Stimulated activated CD8-positive, alpha-beta memory T cell treated with anti-CD3 and anti-CD28 coated beads, Interleukin-4, amount 100 ng/mL, for 24 hours (primary cell): Measurements from ENCODE around the gene INVS.
"Not testable (repeated sequence)": the region's sequence is repeated elsewhere in the genome, so short reads cannot be mapped to it uniquely, and the experiment has no call there.

Experiments used
- DNase-seq: peaks from one replicate; pipeline ENCODE4 v3.0.0-alpha.2; 2020; ENCODE audit warnings: low read depth

Gene INVS

GRCh38 chr9:100202806-100203205, 103.8 kb downstream of the INVS start:
- no peak for DNase-seq

GRCh38 chr9:100204796-100205195, 105.8 kb downstream of the INVS start:
- no peak for DNase-seq

DNA sequence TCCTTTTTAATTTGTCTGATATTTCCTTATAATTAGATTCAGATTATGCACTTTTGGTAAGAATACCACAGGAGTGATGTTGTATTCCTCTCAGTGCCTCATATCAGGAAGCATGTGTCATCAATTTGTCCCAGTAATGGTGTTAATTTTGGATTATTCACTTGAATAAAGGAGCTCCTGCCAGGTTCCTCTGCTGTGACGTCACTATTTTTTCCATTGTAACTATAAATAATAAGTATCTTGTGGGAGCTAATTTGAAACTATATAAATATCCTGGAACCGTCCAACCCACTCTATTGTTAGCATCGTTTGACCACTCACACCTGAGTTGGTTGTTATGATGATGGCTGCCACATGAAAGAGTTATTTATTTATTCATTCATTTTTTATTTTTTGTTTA, 107.9 kb downstream of the INVS start:
- no peak for DNase-seq

DNA sequence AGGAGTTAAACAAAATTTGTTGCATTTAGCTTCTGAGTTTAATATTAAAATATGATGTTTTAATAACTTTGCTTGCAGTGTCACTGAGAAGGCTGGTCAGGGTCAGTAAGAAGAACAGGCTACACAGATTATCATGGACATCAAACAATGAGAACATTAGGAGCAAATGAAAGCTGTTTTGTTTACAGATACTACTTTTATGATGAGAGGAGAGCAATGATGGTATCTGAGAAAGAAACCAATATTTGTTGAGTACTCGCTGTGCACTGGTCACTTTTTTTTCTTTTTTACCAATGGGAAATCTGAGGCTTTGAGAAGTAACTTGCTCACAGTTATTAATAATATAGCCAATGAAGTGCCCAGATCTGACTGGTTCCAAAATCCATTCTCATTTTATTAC, 109.6 kb downstream of the INVS start:
- no peak for DNase-seq

DNA sequence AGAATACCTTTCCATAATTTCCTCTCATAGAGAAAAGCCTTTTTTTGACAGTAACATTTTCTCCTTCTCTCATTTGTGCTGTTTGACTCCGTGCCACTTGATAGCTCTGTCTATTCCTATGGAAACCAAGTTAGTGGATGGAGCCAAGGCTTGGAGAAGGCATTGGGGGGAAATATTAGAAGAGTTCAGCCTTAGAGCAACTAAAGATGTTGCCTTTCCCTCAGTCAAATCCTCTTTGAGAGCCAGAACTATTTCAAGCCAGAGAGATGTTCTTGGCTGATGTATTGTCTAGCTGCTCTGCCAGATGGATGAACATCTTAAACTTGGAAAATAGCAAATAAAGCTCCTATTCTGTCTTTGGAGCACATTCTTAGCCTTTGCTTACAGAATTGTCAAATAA, 112.4 kb downstream of the INVS start:
- no peak for DNase-seq

DNA sequence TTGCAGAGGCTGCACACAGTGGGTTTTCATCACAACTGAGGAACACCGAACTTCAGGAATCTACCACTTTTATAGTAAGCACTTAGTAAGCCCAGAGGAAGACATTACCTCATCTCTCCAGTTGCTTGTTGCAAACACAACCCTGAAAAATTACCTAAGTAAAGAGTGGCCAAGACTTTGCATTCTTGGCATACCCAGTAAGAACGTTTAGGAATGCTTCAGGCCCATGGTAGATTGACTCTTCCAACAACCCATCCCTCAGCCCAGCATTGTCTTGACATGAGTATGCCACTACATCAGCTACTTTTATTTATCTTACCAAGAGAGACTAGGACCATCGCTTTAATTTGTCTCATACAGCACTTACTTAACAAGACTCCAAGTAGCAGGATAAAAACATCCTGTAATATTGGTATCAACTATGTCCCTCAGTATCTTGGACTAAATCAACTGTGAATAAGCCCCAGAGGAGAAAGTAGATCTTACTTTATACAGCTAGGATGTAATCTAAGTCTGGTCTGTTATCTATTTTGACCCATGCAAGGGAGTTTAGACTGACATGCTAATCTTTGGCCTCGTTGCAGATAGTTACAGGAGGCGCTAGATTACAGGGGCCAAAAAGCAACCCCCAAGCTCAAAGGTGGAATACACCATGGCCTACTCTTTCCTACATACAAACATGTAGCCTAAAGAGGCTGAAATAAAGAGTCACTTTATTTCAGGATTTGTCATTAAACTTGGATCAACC, 114.9 kb downstream of the INVS start:
- no peak for DNase-seq

DNA sequence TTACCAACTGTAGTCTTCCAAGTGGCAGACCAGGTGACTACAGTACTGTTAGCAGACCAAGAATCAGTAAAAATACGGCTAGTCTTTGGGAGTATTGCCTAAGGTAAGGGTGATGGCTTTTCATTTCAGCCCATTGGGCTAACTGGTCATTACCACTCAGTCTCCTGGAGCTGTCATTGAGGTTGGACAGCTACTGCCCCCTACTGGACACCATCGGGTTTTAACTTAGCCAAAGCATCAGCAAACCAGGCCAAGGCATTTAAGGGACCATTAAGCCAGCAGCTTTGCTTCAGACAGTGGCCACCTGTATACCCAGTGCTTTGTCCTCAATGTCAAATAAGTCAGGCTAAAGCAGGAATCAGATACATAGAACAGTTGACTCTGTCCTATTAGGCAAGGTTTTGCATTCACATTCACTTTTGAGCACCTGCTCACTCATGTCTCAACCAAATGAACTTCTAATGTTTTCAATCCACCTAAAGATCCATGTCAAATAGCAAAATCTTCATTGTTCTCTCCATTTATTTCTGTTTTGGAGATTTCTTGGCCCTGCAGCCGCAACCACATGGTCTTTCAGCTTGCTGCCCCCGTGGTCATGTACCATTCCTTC, 117.2 kb downstream of the INVS start:
- peak; percentile 47 for DNase-seq

DNA sequence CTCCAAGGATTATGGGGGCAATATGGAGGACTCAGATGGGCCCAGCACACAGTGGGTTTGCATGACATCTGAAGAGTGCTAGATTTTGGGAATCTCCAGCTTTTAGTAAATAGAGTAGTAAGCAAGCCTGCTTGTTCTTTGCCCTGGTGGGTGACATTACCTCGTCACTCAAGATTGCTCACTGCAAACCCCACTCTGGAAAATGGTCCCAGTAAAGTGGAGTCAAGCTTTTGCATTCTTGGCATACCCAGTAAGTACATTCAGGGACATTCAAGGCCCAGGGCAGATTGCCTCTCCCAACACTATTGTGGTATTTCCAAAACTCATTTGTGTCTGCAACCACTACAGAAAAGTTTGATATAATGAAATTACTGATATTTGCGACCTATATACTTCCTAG, 118.5 kb downstream of the INVS start:
- no peak for DNase-seq

- DNase-seq, result no peak
Measured at GRCh38 chr9:100219347-100219746, 120.3 kb downstream of the INVS start.

DNA sequence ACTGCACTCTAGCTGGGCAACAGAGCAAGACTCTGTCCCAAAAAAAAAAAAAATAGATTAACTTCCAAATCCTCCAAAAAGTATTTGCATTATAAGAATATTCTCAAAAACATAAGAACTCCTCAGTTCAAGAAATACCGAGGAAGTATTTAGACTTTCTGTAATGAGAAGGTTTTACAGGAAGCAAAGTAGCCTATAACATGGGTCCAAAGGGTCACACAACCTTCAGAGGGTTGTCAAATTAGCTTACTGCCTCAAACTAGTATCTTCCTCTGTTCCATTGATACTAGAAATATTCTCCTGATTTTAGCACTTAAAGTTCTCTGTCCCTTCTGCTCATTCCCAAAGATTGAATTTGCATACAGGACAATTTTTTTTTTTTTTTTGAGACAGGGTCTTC, 121.9 kb downstream of the INVS start:
- DNase-seq, result no peak

DNA sequence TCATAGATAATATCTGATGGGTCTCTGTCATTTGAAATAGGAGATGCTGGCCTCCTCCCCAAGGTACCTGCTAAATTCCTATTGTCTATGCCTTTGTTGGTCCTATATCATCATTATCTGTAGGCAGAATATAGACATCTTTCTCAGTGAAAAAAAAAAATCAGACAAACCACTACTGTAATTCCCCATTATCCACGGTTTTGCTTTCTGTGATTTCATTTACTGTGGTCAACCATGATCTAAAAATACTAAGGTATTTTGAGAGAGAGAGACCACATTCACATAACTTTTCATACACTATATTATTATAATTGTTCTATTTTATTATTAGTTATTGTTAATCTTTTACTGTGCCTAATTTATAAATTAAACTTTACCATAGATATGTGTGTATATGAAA, 122.5 kb downstream of the INVS start:
- DNase-seq, result no peak

DNA sequence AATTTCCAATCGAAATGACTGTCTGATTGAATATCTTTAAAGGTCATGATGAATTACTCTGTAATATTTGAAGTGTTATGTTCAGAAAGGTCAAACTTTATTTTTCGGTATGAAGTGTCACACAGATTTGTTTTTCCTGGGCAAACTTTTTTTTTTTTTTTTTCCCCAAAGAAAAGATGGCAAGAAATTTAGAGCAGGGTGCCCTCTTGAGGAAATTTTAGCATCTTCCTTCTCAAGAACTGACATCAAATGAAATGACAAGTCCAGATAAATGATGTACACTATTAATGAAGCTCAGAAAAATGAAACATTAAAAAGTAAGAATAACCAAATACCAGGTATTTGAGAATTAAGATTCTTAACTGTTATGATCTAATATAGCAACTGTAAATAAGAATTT, 123.6 kb downstream of the INVS start:
- no peak for DNase-seq

GRCh38 chr9:100227636-100228035, 128.6 kb downstream of the INVS start:
- no peak for DNase-seq

DNA sequence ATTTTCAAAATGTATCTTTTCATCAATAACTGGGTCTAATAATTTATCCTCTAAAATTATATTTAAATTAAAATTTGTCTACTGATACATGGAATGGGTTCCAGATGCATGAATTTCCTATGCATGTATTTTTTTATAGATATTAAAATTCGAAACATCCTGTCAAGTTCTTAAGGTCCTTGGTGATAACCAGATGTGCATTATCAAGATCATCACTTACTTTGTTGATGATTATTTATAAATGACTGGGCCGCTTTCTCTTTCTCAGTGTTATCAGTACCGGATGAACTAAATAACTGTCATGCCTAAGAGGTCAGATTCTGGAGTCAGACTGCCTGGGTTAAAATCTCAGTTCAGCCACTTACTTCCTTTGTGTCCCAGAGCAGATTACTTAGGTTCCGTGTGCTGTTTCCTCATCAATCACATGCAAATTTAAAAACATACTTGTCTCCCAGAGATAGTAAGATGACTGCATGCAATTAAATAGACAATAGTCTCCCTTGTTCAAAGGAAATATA, 129.4 kb downstream of the INVS start:
- no peak for DNase-seq

- DNase-seq, result no peak
Measured at GRCh38 chr9:100229136-100229535, 130.1 kb downstream of the INVS start.

DNA sequence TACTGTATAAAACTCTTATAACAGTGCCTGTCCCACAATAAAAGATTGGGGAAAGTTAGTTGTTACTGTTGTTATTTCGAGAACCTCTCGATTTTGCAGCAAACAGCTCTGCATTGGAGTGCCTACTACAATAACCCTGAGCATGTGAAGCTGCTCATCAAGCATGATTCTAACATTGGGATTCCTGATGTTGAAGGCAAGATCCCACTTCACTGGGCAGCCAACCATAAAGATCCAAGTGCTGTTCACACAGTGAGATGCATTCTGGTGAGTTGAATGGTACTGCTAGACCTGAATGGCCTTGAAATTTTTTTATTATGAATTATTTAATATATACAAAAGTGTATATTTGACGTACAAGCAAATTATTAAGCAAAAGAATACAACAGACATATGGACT, 130.5 kb downstream of the INVS start:
- DNase-seq, result no peak

DNA sequence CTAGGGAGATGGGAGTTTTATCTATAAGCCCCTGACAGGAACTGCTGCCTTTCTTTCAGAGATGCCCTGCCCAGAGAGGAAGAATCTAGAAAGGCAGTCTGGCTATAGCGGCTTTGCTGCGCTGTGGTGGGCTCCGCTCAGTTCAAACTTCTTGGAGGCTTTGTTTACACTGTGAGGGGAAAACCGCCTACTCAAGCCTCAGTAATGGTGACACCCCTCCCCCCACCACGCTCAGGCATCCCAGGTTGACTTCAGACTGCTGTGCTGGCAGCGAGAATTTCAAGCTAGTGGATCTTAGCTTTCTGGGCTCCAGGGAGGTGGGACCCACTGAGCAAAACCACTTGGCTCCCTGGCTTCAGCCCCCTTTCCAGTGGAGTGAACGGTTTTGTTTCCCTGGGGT, 137.9 kb downstream of the INVS start:
- not testable (repeated sequence) for DNase-seq

DNA sequence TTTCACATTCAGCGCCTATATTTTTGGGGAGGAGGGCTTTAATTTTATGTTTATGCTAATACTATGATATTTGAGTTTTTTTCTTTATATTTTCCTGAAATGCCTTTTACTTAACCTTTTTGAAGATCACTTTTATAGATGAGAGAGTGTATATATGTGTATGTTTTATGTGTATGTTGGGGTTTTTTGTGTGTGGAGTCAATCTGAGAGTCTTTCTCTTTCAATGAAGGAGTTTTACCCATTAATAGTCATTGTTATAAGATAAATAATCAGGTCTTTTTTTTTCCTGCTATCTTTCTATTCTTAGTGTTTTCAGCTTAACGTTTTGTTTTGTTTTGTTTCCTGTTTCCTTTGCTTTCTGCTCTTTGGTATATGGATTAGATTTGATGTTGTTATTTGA, 141.5 kb downstream of the INVS start:
- DNase-seq, result no peak

DNA sequence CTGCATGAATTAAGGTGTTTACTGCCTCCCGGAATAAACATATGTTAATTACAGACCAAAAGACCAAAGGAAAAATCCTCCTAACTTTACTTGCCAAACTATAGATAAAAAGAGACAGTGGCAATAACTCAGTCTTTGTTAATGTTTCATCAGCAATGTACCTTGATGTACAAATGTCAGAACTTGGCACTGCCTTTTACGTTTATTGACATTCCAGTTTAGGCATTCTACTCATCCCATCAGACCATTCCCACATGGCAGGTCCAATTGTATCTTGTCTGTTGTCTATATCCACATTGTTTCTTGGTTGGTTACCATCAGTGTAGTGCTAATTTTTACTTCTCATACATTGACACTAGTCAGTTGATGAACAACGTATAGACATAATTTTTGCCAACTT, 168.2 kb downstream of the INVS start:
- no peak for DNase-seq

DNA sequence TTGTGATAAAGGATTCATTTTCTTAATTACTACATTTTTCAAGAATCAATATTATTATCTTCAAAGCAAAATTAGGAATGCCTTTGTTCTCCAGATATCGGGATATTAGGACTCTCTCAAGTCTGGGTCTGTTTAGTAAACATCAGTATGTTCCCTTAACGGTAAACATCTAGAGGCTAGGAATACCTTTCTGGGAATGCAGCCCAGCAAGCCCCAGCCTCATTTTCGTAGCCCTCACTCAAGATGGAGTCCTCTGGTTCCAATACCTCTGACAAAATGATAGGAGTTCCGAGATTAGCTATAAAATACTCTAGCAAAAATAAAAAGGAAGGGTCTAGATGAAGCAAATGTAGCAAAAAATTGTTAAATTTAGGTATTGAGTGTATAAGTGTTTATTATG, 169.2 kb downstream of the INVS start:
- no peak for DNase-seq

DNA sequence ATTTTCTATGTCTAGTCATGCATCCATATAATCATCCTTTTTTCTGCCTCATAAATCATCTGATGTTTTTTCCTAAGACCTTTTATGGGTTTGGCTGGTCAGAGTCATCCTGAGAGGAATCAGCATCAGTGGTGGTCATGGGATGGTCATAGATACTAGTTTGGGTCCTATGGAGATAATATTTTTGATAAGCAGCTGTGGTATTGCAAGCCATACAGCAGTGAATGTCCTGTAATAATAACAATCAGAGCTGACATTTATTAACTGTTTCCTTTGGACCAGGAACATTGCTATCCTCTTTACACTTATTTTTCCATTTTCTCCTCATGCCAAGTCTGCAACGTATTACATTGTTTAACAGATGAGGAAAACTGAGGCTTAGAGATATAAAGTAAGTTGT, 170.6 kb downstream of the INVS start:
- no peak for DNase-seq

GRCh38 chr9:100277166-100277979, 178.3 kb downstream of the INVS start:
- DNase-seq, result no peak

- DNase-seq, result no peak
Measured at GRCh38 chr9:100281066-100281465, 182.0 kb downstream of the INVS start.
